GM04504 (cell line): Measurements from ENCODE around the gene GALM.

Experiments
- DNase-seq: peaks from one replicate; pipeline ENCODE4 v3.0.0-alpha.2; 2012; ENCODE audit warnings: low read depth

Gene GALM

GRCh38 chr2:38775097-38775920, 109.4 kb downstream of the GALM start:
- DNase-seq: no peak

GRCh38 chr2:38775921-38776225, 110.0 kb downstream of the GALM start:
- DNase-seq: no peak

- no peak for DNase-seq
Measured at GRCh38 chr2:38776531-38776930, 110.6 kb downstream of the GALM start.

- DNase-seq: no peak
Measured at GRCh38 chr2:38778687-38779082, 112.8 kb downstream of the GALM start.

GRCh38 chr2:38783586-38783985, 117.7 kb downstream of the GALM start:
- DNase-seq: no peak
